OCI-LY7 (cell line): Measurements from ENCODE around the gene ATF6B.

Source experiments
- CTCF ChIP-seq: fragments of 200-600 bp; sonication (generic); conservative IDR thresholded peaks from 2 replicates; pipeline ENCODE4 v1.5.1; 2014; ENCODE audit warnings: mild to moderate bottlenecking, antibody characterized with exemption, low read length, moderate library complexity, mixed read lengths
- EZH2phosphoT487 ChIP-seq: fragments of 200-600 bp; sonication (generic); IDR thresholded peaks from 2 replicates; pipeline ENCODE4 v1.6.1; 2018; ENCODE audit warnings: low read depth, borderline replicate concordance, mild to moderate bottlenecking, mixed run types, antibody characterized with exemption, low read length, moderate library complexity, mixed read lengths

- TF ChIP-seq EZH2phosphoT487, result no peak
- no peak for TF ChIP-seq CTCF
Measured at GRCh38 chr6:32174416-32174815, 46.4 kb upstream of the ATF6B start.
